HepG2 (cell line): Measurements from ENCODE around the gene TRMT1. TPM values are rescaled to one million over a fixed set of nuclear protein-coding genes. Genes with fewer than 3 reads are reported as not detected.

ENCODE experiments used
- FIP1L1 ChIP-seq: fragments of 200-400 bp; formaldehyde crosslinking; IDR thresholded peaks from 2 replicates; pipeline ENCODE4 v1.6.1; 2018; ENCODE audit warnings: low read depth, mild to moderate bottlenecking, low read length, moderate library complexity, borderline replicate concordance; ENCODE audit not compliant: insufficient read depth
- FOXC1 ChIP-seq: sonication (generic); formaldehyde crosslinking; IDR thresholded peaks from 2 replicates; pipeline ENCODE4 v1.8.0; 2022; ENCODE audit warnings: mild to moderate bottlenecking, missing genetic modification reagents, borderline replicate concordance
- ISX ChIP-seq: sonication (generic); formaldehyde crosslinking; conservative IDR thresholded peaks from 2 replicates; pipeline ENCODE4 v1.5.0; 2020; ENCODE audit warnings: missing genetic modification reagents
- JUND ChIP-seq: sonication (generic); formaldehyde crosslinking; IDR thresholded peaks from 2 replicates; pipeline ENCODE4 v1.8.0; 2022; ENCODE audit warnings: mild to moderate bottlenecking, missing genetic modification reagents
- MIER2 ChIP-seq: IDR thresholded peaks from 2 replicates; pipeline ENCODE4 v1.6.1; 2016; ENCODE audit warnings: missing biosample characterization, missing genetic modification reagents
- PHF20 ChIP-seq: sonication (generic); formaldehyde crosslinking; IDR thresholded peaks from 2 replicates; pipeline ENCODE4 v1.5.0; 2020; ENCODE audit warnings: mild to moderate bottlenecking, missing genetic modification reagents
- RBAK ChIP-seq: sonication (generic); formaldehyde crosslinking; IDR thresholded peaks from 2 replicates; pipeline ENCODE4 v1.5.1; 2020; ENCODE audit warnings: mild to moderate bottlenecking, missing genetic modification reagents
- SCMH1 ChIP-seq: sonication (generic); formaldehyde crosslinking; IDR thresholded peaks from 2 replicates; pipeline ENCODE4 v1.9.0; 2021; ENCODE audit warnings: missing genetic modification reagents, mild to moderate bottlenecking, borderline replicate concordance
- SMAD3 ChIP-seq: sonication (generic); formaldehyde crosslinking; IDR thresholded peaks from 2 replicates; pipeline ENCODE4 v1.4.0; 2020; ENCODE audit warnings: missing genetic modification reagents
- TAF1 ChIP-seq: sonication (generic); formaldehyde crosslinking; IDR thresholded peaks from 2 replicates; pipeline ENCODE4 v1.4.0; 2020; ENCODE audit warnings: missing genetic modification reagents
- ZNF260 ChIP-seq: sonication (generic); formaldehyde crosslinking; IDR thresholded peaks from 2 replicates; pipeline ENCODE4 v1.4.0; 2020; ENCODE audit warnings: missing genetic modification reagents, low read depth, mild to moderate bottlenecking, borderline replicate concordance
- ZNF350 ChIP-seq: sonication (generic); formaldehyde crosslinking; IDR thresholded peaks from 2 replicates; pipeline ENCODE4 v1.4.0; 2020; ENCODE audit warnings: mild to moderate bottlenecking, low read depth, missing genetic modification reagents, borderline replicate concordance
- ZNF432 ChIP-seq: sonication (generic); formaldehyde crosslinking; IDR thresholded peaks from 2 replicates; pipeline ENCODE4 v1.5.0; 2020; ENCODE audit warnings: missing genetic modification reagents, mild to moderate bottlenecking, borderline replicate concordance
- ZNF589 ChIP-seq: sonication (generic); formaldehyde crosslinking; conservative IDR thresholded peaks from 2 replicates; pipeline ENCODE4 v1.8.0; 2022; ENCODE audit warnings: mild to moderate bottlenecking, moderate library complexity, missing genetic modification reagents
- ZNF839 ChIP-seq: sonication (generic); formaldehyde crosslinking; IDR thresholded peaks from 2 replicates; pipeline ENCODE4 v1.4.0; 2020; ENCODE audit warnings: missing genetic modification reagents, mild to moderate bottlenecking, borderline replicate concordance
- polyA plus RNA-seq, 8 experiments: library from polyadenylated mRNA; depleted of rRNA in 3 of 8; stranded (reverse) in 7 of 8; unstranded in 1 of 8; fragments of >200 nt; fragmentation: Illumina TruSeq in 4 of 8; extraction: Trizol in 4 of 8; gene quantifications; 2 replicates each; pipeline versions ENCODE4 v1.2.1 to v1.2.3, GENCODE V29; 2011 to 2016; ENCODE audit warnings: low read depth in 4 of 8, missing spikeins in 1 of 8, mixed read lengths in 1 of 8; ENCODE audit not compliant: insufficient read depth in 1 of 8
- total RNA-seq, 5 experiments: library from RNA; depleted of rRNA; stranded (reverse); fragments of >200 nt; fragmentation: Illumina TruSeq; extraction: Trizol; gene quantifications; 2 replicates each; pipeline ENCODE4 v1.2.3, GENCODE V29; 2016; ENCODE audit warnings: low read depth in 1 of 5
- TF ChIP-seq, protein P1 (sequence below): sonication (generic); formaldehyde crosslinking; IDR thresholded peaks from 2 replicates; pipeline ENCODE4 v1.5.0; 2020; ENCODE audit warnings: missing genetic modification reagents, mild to moderate bottlenecking, borderline replicate concordance
- TF ChIP-seq, protein P2 (sequence below): sonication (generic); formaldehyde crosslinking; conservative IDR thresholded peaks from 2 replicates; pipeline ENCODE4 v1.8.1; 2023; ENCODE audit warnings: missing genetic modification reagents
- TF ChIP-seq, protein P3 (sequence below): sonication (generic); formaldehyde crosslinking; IDR thresholded peaks from 2 replicates; pipeline ENCODE4 v1.4.0; 2020; ENCODE audit warnings: low read depth, mild to moderate bottlenecking, missing genetic modification reagents
- TF ChIP-seq, protein P4 (sequence below): sonication (generic); formaldehyde crosslinking; IDR thresholded peaks from 2 replicates; pipeline ENCODE4 v1.4.0; 2020; ENCODE audit warnings: missing genetic modification reagents
- TF ChIP-seq, protein P5 (sequence below): sonication (generic); formaldehyde crosslinking; IDR thresholded peaks from 2 replicates; pipeline ENCODE4 v1.4.0; 2020; ENCODE audit warnings: missing genetic modification reagents

TRMT1 gene
- total and polyA plus RNA-seq, 2 of the 13 experiments (the other 11 are each of a cell fraction or from before 2014, with no cell fraction given) = 35.5 to 44.1 TPM

DNA sequence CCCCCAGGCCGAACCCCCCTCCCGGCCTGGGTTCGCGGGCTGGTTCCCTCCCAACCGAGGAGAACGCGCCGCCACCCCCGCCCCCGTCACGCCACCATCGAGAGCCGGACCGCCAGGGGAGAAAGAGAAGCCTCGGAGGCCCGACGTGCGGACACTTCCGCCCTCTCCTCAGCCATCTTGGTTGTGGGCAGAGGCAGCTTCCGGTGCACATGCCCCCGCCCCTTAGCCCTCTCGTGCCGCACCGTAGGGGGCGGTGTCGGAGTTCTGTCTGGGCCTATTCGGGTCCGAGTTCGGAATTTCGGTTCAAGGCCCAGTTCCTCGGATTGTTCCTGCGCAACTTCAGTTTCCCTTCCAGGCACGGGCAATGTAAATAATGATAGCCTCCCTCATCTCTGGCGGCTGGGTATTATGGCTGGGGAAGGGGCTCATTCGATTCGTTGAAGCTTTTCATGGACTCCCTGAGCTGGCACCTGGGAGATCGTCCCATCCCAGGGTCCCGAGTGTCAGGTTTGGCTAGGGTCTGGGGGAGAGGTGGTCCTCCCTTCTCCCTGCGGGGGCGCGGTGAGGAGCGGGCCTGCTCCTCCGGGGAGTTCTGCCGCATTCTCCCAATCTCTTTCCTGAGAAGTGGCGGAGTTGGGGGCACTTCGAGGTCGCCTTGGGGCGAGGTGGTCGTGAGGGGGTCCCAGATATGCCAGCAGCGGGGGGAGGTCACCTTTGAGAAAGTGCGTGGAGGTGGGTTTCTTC, 33.8 kb upstream of the TRMT1 start, which contains the start of the genes IER2 and STX10 (continued):
- TF ChIP-seq, protein P1, sequence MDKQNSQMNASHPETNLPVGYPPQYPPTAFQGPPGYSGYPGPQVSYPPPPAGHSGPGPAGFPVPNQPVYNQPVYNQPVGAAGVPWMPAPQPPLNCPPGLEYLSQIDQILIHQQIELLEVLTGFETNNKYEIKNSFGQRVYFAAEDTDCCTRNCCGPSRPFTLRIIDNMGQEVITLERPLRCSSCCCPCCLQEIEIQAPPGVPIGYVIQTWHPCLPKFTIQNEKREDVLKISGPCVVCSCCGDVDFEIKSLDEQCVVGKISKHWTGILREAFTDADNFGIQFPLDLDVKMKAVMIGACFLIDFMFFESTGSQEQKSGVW (CRISPR knock-in tag) = no peak
- TF ChIP-seq, protein P2, sequence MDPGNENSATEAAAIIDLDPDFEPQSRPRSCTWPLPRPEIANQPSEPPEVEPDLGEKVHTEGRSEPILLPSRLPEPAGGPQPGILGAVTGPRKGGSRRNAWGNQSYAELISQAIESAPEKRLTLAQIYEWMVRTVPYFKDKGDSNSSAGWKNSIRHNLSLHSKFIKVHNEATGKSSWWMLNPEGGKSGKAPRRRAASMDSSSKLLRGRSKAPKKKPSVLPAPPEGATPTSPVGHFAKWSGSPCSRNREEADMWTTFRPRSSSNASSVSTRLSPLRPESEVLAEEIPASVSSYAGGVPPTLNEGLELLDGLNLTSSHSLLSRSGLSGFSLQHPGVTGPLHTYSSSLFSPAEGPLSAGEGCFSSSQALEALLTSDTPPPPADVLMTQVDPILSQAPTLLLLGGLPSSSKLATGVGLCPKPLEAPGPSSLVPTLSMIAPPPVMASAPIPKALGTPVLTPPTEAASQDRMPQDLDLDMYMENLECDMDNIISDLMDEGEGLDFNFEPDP (CRISPR knock-in tag) = no peak
- TF ChIP-seq ZNF350 (peak; percentile 90), JUND (CRISPR knock-in tag) (no peak), PHF20 (CRISPR knock-in tag) (peak; percentile 84), TAF1 (CRISPR knock-in tag) (peak; percentile 67), SCMH1 (CRISPR knock-in tag) (no peak), MIER2 (CRISPR knock-in tag) (peak; percentile 38; the same call in 1 of the 2 replicates), FOXC1 (CRISPR knock-in tag) (peak; percentile 87; the same call in 1 of the 2 replicates), ZNF432 (CRISPR knock-in tag) (no peak), ZNF839 (CRISPR knock-in tag) (no peak; the same call in 1 of the 2 replicates), SMAD3 (CRISPR knock-in tag) (peak; percentile 93), RBAK (CRISPR knock-in tag) (0 out of 2 replicates have a peak, but pooled peaks have one; percentile 32), ZNF260 (CRISPR knock-in tag) (no peak), ISX (CRISPR knock-in tag) (no peak), FIP1L1 (0 out of 2 replicates have a peak, but pooled peaks have one; percentile 8), ZNF589 (CRISPR knock-in tag) (0 out of 2 replicates have a peak, but pooled peaks have one; percentile 34)
- TF ChIP-seq, protein P3, sequence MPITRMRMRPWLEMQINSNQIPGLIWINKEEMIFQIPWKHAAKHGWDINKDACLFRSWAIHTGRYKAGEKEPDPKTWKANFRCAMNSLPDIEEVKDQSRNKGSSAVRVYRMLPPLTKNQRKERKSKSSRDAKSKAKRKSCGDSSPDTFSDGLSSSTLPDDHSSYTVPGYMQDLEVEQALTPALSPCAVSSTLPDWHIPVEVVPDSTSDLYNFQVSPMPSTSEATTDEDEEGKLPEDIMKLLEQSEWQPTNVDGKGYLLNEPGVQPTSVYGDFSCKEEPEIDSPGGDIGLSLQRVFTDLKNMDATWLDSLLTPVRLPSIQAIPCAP = no peak
- TF ChIP-seq, protein P4, sequence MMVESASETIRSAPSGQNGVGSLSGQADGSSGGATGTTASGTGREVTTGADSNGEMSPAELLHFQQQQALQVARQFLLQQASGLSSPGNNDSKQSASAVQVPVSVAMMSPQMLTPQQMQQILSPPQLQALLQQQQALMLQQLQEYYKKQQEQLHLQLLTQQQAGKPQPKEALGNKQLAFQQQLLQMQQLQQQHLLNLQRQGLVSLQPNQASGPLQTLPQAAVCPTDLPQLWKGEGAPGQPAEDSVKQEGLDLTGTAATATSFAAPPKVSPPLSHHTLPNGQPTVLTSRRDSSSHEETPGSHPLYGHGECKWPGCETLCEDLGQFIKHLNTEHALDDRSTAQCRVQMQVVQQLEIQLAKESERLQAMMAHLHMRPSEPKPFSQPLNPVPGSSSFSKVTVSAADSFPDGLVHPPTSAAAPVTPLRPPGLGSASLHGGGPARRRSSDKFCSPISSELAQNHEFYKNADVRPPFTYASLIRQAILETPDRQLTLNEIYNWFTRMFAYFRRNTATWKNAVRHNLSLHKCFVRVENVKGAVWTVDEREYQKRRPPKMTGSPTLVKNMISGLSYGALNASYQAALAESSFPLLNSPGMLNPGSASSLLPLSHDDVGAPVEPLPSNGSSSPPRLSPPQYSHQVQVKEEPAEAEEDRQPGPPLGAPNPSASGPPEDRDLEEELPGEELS (CRISPR knock-in tag) = peak; percentile 64
- TF ChIP-seq, protein P5, sequence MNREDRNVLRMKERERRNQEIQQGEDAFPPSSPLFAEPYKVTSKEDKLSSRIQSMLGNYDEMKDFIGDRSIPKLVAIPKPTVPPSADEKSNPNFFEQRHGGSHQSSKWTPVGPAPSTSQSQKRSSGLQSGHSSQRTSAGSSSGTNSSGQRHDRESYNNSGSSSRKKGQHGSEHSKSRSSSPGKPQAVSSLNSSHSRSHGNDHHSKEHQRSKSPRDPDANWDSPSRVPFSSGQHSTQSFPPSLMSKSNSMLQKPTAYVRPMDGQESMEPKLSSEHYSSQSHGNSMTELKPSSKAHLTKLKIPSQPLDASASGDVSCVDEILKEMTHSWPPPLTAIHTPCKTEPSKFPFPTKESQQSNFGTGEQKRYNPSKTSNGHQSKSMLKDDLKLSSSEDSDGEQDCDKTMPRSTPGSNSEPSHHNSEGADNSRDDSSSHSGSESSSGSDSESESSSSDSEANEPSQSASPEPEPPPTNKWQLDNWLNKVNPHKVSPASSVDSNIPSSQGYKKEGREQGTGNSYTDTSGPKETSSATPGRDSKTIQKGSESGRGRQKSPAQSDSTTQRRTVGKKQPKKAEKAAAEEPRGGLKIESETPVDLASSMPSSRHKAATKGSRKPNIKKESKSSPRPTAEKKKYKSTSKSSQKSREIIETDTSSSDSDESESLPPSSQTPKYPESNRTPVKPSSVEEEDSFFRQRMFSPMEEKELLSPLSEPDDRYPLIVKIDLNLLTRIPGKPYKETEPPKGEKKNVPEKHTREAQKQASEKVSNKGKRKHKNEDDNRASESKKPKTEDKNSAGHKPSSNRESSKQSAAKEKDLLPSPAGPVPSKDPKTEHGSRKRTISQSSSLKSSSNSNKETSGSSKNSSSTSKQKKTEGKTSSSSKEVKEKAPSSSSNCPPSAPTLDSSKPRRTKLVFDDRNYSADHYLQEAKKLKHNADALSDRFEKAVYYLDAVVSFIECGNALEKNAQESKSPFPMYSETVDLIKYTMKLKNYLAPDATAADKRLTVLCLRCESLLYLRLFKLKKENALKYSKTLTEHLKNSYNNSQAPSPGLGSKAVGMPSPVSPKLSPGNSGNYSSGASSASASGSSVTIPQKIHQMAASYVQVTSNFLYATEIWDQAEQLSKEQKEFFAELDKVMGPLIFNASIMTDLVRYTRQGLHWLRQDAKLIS (CRISPR knock-in tag) = no peak
